ENCODE measurements around the gene NGLY1. TPM values are rescaled to one million over a fixed set of nuclear protein-coding genes. Genes with fewer than 3 reads are reported as not detected.

The NGLY1 gene
- polyA plus RNA-seq, 1 experiment, result 13.9 TPM

DNA sequence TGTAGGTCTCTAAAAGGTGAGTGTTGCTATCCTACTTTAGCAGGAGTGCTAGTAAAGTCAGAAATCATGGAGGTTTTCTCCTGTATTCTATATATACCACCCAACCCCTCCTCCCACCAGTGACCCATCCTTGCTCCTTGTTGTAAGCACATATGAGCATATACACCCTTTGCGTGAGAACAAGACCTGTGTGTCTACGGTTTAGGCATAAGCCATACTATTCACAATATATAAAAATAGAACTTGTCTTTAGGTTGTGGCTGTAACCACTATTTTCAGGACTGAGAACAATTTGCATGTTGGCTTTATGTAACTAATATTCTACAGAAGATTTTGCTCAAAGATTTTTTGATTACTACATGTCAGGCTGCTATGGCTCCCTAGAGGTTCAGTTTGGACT is 59.4 kb downstream of the NGLY1 start:
- no peak overlapping the region for H3K27ac ChIP-seq (ENCODE audit: low read depth, low read length)
- no peak overlapping the region for H3K4me3 ChIP-seq (ENCODE audit: low read depth, low read length)
- no peaks in the 10 kb centered on the region for H3K9me3 ChIP-seq (ENCODE audit: control insufficient read depth, insufficient read depth, low read length)
- ChIA-PET POLR2A (no interaction called here), CTCF (interaction anchor here (0.5 to 0.8 kb wide), 2 partner anchors 113 to 218 kb away, joined by 3 to 4 read pairs; no protein-coding TSS in a partner anchor)
- no peak for TF ChIP-seq CTCF (IDR thresholded peaks at IDR 0.05; ENCODE audit: low read depth, low read length)
- H3K27me3 ChIP-seq (ENCODE audit: control insufficient read depth, insufficient read depth, low read length), result no peaks in the 10 kb centered on the region
- no peak for DNase-seq (ENCODE audit: low read depth, low spot score)

DNA sequence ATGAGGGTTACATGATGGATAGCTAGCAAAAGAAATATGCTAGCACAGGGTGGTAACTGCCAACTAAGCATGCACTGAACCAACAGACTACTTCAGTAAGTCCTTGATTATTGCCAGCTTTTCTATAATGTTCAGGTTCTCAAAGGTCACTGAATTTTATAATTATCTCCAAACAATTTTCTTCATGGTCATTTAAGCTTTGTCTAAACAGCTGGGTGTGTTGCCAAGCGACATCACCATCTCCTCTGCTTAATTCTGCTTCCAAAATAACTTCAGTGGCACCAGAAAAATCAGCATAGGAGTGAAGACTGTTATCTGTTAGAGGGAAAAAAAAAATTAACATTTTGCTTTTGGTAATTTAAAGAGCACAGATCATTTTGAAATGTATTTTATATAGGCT is 63.9 kb downstream of the NGLY1 start:
- Histone ChIP-seq H3K27me3 (ENCODE audit: control insufficient read depth, insufficient read depth, low read length) (no peaks in the 10 kb centered on the region), H3K4me3 (ENCODE audit: low read depth, low read length) (no peak overlapping the region), H3K27ac (ENCODE audit: low read depth, low read length) (no peak overlapping the region), H3K9me3 (ENCODE audit: control insufficient read depth, insufficient read depth, low read length) (no peaks in the 10 kb centered on the region)
- ChIA-PET CTCF (no interaction called here), POLR2A (no interaction called here)
- TF ChIP-seq CTCF (IDR thresholded peaks at IDR 0.05; ENCODE audit: low read depth, low read length), result no peak
- no peak for DNase-seq (ENCODE audit: low read depth, low spot score)

GRCh38 chr3:25713341-25713985 is 69.8 kb downstream of the NGLY1 start:
- Histone ChIP-seq H3K4me3 (ENCODE audit: low read depth, low read length) (no peak overlapping the region), H3K9me3 (ENCODE audit: control insufficient read depth, insufficient read depth, low read length) (no peaks in the 10 kb centered on the region), H3K27ac (ENCODE audit: low read depth, low read length) (no peak overlapping the region), H3K27me3 (ENCODE audit: control insufficient read depth, insufficient read depth, low read length) (no peaks in the 10 kb centered on the region)
- ChIA-PET CTCF (no interaction called here), POLR2A (no interaction called here)
- no peak for DNase-seq (ENCODE audit: low read depth, low spot score)
- TF ChIP-seq CTCF (IDR thresholded peaks at IDR 0.05; ENCODE audit: low read depth, low read length), result no peak

DNA sequence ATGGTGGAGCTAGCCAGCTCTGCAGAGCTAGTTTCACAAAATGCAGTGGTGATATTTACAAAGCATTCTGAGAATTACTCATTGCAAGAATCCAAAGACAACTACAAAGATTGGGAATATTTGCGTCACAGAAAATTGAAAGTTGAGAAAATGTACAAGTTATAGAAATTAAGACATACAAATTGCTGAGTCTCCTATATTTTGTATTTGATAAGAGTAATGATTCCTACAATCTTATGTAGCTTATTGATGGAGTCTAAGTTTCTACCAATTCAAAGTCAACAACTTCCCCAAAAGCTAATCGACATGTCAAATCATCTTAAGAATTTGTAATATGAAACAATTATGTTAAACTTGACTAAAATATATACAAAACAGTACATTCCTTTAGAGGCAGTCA is 72.2 kb downstream of the NGLY1 start:
- H3K27me3 ChIP-seq (ENCODE audit: control insufficient read depth, insufficient read depth, low read length), result no peaks in the 10 kb centered on the region
- no peak overlapping the region for H3K27ac ChIP-seq (ENCODE audit: low read depth, low read length)
- CTCF ChIA-PET, result interaction anchor here (0.5 kb wide), 1 partner anchor 63 kb away, joined by 3 read pairs; no protein-coding TSS in a partner anchor
- POLR2A ChIA-PET, result no interaction called here
- no peak overlapping the region for H3K4me3 ChIP-seq (ENCODE audit: low read depth, low read length)
- H3K9me3 ChIP-seq (ENCODE audit: control insufficient read depth, insufficient read depth, low read length), result no peaks in the 10 kb centered on the region
- DNase-seq (ENCODE audit: low read depth, low spot score), result no peak
- no peak for TF ChIP-seq CTCF (IDR thresholded peaks at IDR 0.05; ENCODE audit: low read depth, low read length)

DNA sequence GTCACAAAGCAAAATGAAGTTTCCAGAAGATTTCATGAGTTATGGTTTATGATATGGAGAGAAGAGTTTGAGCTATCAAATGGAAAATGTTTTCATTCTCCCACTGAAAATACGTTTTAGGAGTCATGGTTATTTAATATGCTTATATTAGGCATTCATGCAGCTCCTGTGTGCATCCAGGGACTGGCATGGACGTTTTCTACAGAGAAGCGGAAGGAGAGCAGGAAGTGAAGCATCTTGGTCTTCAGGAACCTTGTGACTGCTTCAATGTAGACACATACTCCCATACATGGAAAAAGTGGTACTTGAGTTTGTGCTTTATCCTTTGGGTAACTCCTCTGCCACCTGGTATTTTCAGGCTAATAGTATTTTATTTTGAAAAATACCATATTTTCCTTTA is 75.2 kb downstream of the NGLY1 start:
- ChIA-PET POLR2A (no interaction called here), CTCF (no interaction called here)
- Histone ChIP-seq H3K27ac (ENCODE audit: low read depth, low read length) (no peak overlapping the region), H3K9me3 (ENCODE audit: control insufficient read depth, insufficient read depth, low read length) (no peaks in the 10 kb centered on the region), H3K27me3 (ENCODE audit: control insufficient read depth, insufficient read depth, low read length) (no peaks in the 10 kb centered on the region), H3K4me3 (ENCODE audit: low read depth, low read length) (no peak overlapping the region)
- DNase-seq (ENCODE audit: low read depth, low spot score), result no peak
- no peak for TF ChIP-seq CTCF (IDR thresholded peaks at IDR 0.05; ENCODE audit: low read depth, low read length)
